K562 (cell line): ENCODE results near the gene BICDL1. TPM values are rescaled to one million over a fixed set of nuclear protein-coding genes. Genes with fewer than 3 reads are reported as not detected.

Source experiments
- ATAC-seq: fragments of 200-7000 bp; cut with Tn5 transposase; 3 replicates; pipeline ENCODE4 v1.9.1; 2020; ENCODE audit warnings: moderate library complexity
- BruUV-seq: library from RNA; stranded (reverse); fragments of 400-500 nt; replicated peaks from 2 replicates; lab custom pipeline; 2021; lab: Mats Ljungman, UMichigan
- CTCF ChIA-PET: fragments of 300-600 bp; formaldehyde crosslinking; extraction: SDS; loops from one replicate; lab custom pipeline; 2021; ENCODE audit warnings: low intra/inter-chr PET ratio; lab: Yijun Ruan, JAX
- POLR2A ChIA-PET: fragments of 300-600, 350-650 bp; sonication (Branson Sonifier 250); formaldehyde crosslinking; extraction: SDS; loops from one replicate; lab custom pipeline; 2021; ENCODE audit warnings: antibody characterized with exemption, inconsistent platforms; lab: Yijun Ruan, JAX
- DNase-seq, 4 experiments: peaks; one replicate each; pipeline versions ENCODE4 v3.0.0 to v3.0.0-alpha.2; 2011 to 2018; ENCODE audit warnings: low spot score in 3 of 4, mixed read lengths in 3 of 4; ENCODE audit errors: extremely low read depth in 1 of 4
- FAIRE-seq: peaks from 2 replicates; lab custom pipeline; 2011; peaks lifted over from hg19 to GRCh38; lab: Jason Lieb, UNC
- H2AFZ ChIP-seq: 2 replicates; pipeline ENCODE4 v1.6.0; 2011; ENCODE audit warnings: low read depth, low read length, control low read depth, inconsistent platforms
- H3K27ac ChIP-seq: fragments of 200-600 bp; 3 replicates; pipeline ENCODE4 v1.8.0; 2011; ENCODE audit warnings: low read depth, mild to moderate bottlenecking, control low read depth, inconsistent platforms, low read length, moderate library complexity, mixed read lengths; ENCODE audit errors: extremely low read depth
- H3K27me3 ChIP-seq, 2 experiments: fragments of 300-600 bp in 1 of 2; 2 replicates in 1 of 2; 3 replicates in 1 of 2; pipeline versions ENCODE4 v1.6.0 to v1.8.0; 2011; ENCODE audit warnings: inconsistent platforms in 2 of 2, low read length in 2 of 2, mild to moderate bottlenecking in 1 of 2, mixed read lengths in 1 of 2, moderate library complexity in 1 of 2; ENCODE audit not compliant: control insufficient read depth in 2 of 2, insufficient read depth in 2 of 2
- H3K36me3 ChIP-seq: fragments of 300-600 bp; 3 replicates; pipeline ENCODE4 v1.8.0; 2011; ENCODE audit warnings: mild to moderate bottlenecking, low read length, inconsistent platforms; ENCODE audit not compliant: control insufficient read depth, insufficient read depth
- H3K4me1 ChIP-seq, 2 experiments: fragments of 200-600 bp in 1 of 2; replicated peaks in 1 of 2; 2 replicates in 1 of 2; 3 replicates in 1 of 2; pipeline versions ENCODE4 v1.5.1 to v1.8.0; 2011; ENCODE audit warnings: inconsistent platforms in 2 of 2, low read length in 2 of 2, mild to moderate bottlenecking in 1 of 2, mixed read lengths in 1 of 2, moderate library complexity in 1 of 2; ENCODE audit not compliant: control insufficient read depth in 2 of 2, insufficient read depth in 2 of 2
- H3K4me2 ChIP-seq: 2 replicates; pipeline ENCODE4 v1.6.1; 2011; ENCODE audit warnings: low read length, control low read depth, inconsistent platforms, mixed read lengths; ENCODE audit not compliant: insufficient read depth
- H3K4me3 ChIP-seq: fragments of 200-600 bp; sonication (generic), shearing (Covaris generic); 2 replicates; pipeline ENCODE4 v1.5.1; 2016; ENCODE audit warnings: control low read depth, inconsistent platforms
- H3K79me2 ChIP-seq: fragments of 200-600 bp; 3 replicates; pipeline ENCODE4 v1.8.0; 2011; ENCODE audit warnings: low read length, inconsistent platforms; ENCODE audit not compliant: control insufficient read depth, insufficient read depth
- H3K9ac ChIP-seq, 2 experiments: 2 replicates each; pipeline versions ENCODE4 v1.6.0 to v1.6.1; 2011; ENCODE audit warnings: low read depth in 2 of 2, low read length in 2 of 2, control low read depth in 1 of 2, inconsistent platforms in 1 of 2, mild to moderate bottlenecking in 1 of 2, mixed read lengths in 1 of 2; ENCODE audit not compliant: insufficient read depth in 1 of 2
- H3K9me1 ChIP-seq: one replicate; pipeline ENCODE4 v1.6.0; 2011; ENCODE audit warnings: inconsistent platforms, mild to moderate bottlenecking, low read length, moderate library complexity; ENCODE audit not compliant: control insufficient read depth, insufficient read depth
- H3K9me3 ChIP-seq: replicated peaks from 2 replicates; pipeline ENCODE4 v1.5.1; 2011; ENCODE audit warnings: low read depth, low read length, inconsistent platforms; ENCODE audit not compliant: control insufficient read depth, insufficient read depth
- H4K20me1 ChIP-seq: replicated peaks from 2 replicates; pipeline ENCODE4 v1.6.1; 2011; ENCODE audit warnings: low read length, inconsistent platforms, mixed read lengths; ENCODE audit not compliant: control insufficient read depth, insufficient read depth
- C11orf30 ChIP-seq: fragments of 450-650 bp; IDR thresholded peaks from 2 replicates; pipeline ENCODE4 v1.6.1; 2016; ENCODE audit warnings: low read depth, mild to moderate bottlenecking
- CXXC5 ChIP-seq: fragments of 250-450 bp; sonication (Bioruptor Pico); IDR thresholded peaks from 2 replicates; pipeline ENCODE4 v1.8.0; 2022; ENCODE audit warnings: inconsistent platforms, mild to moderate bottlenecking, moderate library complexity
- MAFF ChIP-seq: IDR thresholded peaks from 2 replicates; pipeline ENCODE4 v1.6.1; 2012; ENCODE audit warnings: low read length, improper control_type of control experiment
- MAFG ChIP-seq: fragments of 450-650 bp; conservative IDR thresholded peaks from 2 replicates; pipeline ENCODE4 v1.6.1; 2016; ENCODE audit warnings: missing genetic modification characterization, missing compliant biosample characterization
- MAFK ChIP-seq: IDR thresholded peaks from 2 replicates; pipeline ENCODE4 v1.6.1; 2011; ENCODE audit warnings: low read length, improper control_type of control experiment
- NCOA6 ChIP-seq: fragments of 450-650 bp; IDR thresholded peaks from 2 replicates; pipeline ENCODE4 v1.6.1; 2017; ENCODE audit warnings: mild to moderate bottlenecking
- PCBP2 ChIP-seq: fragments of 200-400 bp; formaldehyde crosslinking; IDR thresholded peaks from 2 replicates; pipeline ENCODE4 v1.6.1; 2018; ENCODE audit warnings: low read length, low read depth, mild to moderate bottlenecking, moderate library complexity; ENCODE audit not compliant: poor library complexity, severe bottlenecking
- STAT5B ChIP-seq: fragments of 250-450 bp; sonication (Bioruptor Pico); IDR thresholded peaks from 2 replicates; pipeline ENCODE4 v1.8.0; 2021; ENCODE audit warnings: mild to moderate bottlenecking, inconsistent platforms
- TAF9B ChIP-seq: fragments of 450-650 bp; IDR thresholded peaks from 2 replicates; pipeline ENCODE4 v1.6.1; 2018; ENCODE audit warnings: mild to moderate bottlenecking; ENCODE audit not compliant: partially characterized antibody
- TEAD4 ChIP-seq, 2 experiments: sonication (generic) in 1 of 2; formaldehyde crosslinking in 1 of 2; IDR thresholded peaks; 2 replicates each; pipeline versions ENCODE4 v1.6.1 to v1.8.0; 2012 to 2022; ENCODE audit warnings: borderline replicate concordance in 1 of 2, inconsistent platforms in 1 of 2, low read length in 1 of 2, mild to moderate bottlenecking in 1 of 2, missing genetic modification reagents in 1 of 2
- ZNF316 ChIP-seq: fragments of 450-650 bp; IDR thresholded peaks from 2 replicates; pipeline ENCODE4 v1.6.1; 2016
- WGBS: fragments of 100-300 bp; shearing (Covaris generic); methylation state at CpG from one replicate; pipeline ENCODE4 v1.1.6; 2016; ENCODE audit warnings: low coverage, mixed read lengths; ENCODE audit not compliant: insufficient coverage; ENCODE audit errors: missing lambda C conversion rate; 5-methylcytosine and 5-hydroxymethylcytosine counted together
- in situ Hi-C: fragments of 300-500 bp; cut with MboI; formaldehyde crosslinking; loops from 4 replicates; pipeline ENCODE4 v1.15.0; 2018; ENCODE audit warnings: inconsistent platforms, mixed read lengths
- intact Hi-C: fragments of 100-400 bp; cut with micrococcal nuclease; formaldehyde crosslinking; loops from 2 replicates; pipeline ENCODE4 v1.14.2; 2022
- polyA plus RNA-seq, 8 experiments: library from polyadenylated mRNA; depleted of rRNA in 4 of 8; stranded (reverse) in 5 of 8; unstranded in 3 of 8; fragments of >200 nt; fragmentation: Nextera tagmentation in 2 of 8; fragmentation: Illumina TruSeq in 1 of 8; extraction: Ambion mirVana in 2 of 8; extraction: Trizol in 1 of 8; gene quantifications; 2 replicates each; pipeline versions ENCODE4 v1.2.1 to v1.2.3, GENCODE V29; 2011 to 2014; ENCODE audit warnings: inconsistent platforms in 1 of 8, missing spikeins in 1 of 8
- total RNA-seq, 7 experiments: library from RNA; depleted of rRNA in 6 of 7; stranded (reverse); fragments of >200 nt in 6 of 7; fragmentation: Illumina TruSeq in 2 of 7; extraction: Trizol in 2 of 7; gene quantifications; 2 replicates each; pipeline versions ENCODE4 v1.2.1 to v1.2.3, GENCODE V29; 2011 to 2021; ENCODE audit warnings: low replicate concordance in 1 of 7
- TF ChIP-seq, protein P1 (sequence below): fragments of 450-650 bp; IDR thresholded peaks from 2 replicates; pipeline ENCODE4 v1.6.1; 2018; ENCODE audit warnings: mild to moderate bottlenecking, low read depth; ENCODE audit not compliant: partially characterized antibody

Gene BICDL1
- total and polyA plus RNA-seq, 9 of the 15 experiments (the other 6 are each of a cell fraction or from before 2014, with no cell fraction given), result 0.06 to 2.0 (median 0.58) TPM

DNA sequence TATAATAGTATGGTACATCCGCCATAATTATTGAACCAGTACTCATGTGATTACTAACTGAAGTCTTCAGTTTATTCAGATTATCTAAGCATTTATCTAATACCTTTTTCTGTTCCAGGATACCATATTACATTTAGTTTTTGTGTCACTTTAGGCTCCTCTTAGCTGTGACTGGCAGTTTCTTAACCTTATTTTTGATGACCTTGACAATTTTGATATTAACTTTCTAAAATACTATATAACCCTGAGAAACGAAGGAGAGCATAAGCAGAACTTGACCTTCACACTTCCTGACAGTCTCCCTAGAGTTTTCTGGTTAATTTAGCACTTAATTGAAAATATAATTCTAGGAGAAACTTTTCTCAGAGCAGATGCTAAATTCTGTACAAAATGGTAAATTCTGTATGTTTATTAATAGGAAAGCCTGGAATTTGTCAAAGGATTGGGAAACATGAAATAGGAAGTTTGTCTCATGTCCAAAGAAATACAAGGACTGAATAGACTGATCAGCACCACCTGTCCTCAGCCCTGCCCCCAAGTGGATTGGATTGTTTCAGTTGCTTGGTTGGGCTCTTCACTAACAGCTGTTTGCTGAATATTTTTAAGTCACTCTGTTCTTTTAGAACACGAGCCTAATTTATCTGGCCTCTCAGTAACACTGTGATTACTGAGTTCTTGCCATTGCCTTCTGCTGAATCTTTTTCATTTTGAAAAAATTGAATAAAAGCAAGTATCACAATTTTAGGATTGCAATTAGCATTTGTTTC lies 6.0 kb downstream of the BICDL1 start:
- Histone ChIP-seq H3K9me3 (no peaks in the 10 kb centered on the region), H3K4me2 (no peak overlapping the region), H3K9me1 (no peaks in the 10 kb centered on the region), H3K4me3 (no peak overlapping the region), H2AFZ (no peak overlapping the region), H3K36me3 (no peaks in the 10 kb centered on the region), H4K20me1 (peaks cover 3% of the 10 kb centered on the region; the same call in 1 of the 2 replicates), H3K9ac (no peak overlapping the region), H3K27me3 (peaks cover 28 to 33% of the 10 kb centered on the region in 2 experiments), H3K4me1 (peaks cover 0 to 4% of the 10 kb centered on the region in 2 experiments; a peak in 2 of 5 replicates), H3K27ac (no peak overlapping the region), H3K79me2 (no peaks in the 10 kb centered on the region)
- POLR2A ChIA-PET, result interaction anchor here (0.6 kb wide), 1 partner anchor 610 kb away, joined by 3 read pairs; no protein-coding TSS in a partner anchor
- intact Hi-C loops (no loop called here), in situ Hi-C loops (no loop called here)
- 3% methylated on average over 3 of the region's 3 CpGs for WGBS
- no TSS peak for BruUV-seq
- CTCF ChIA-PET, result no interaction called here
- ATAC-seq, result no peak
- TF ChIP-seq MAFG (tag) (peak; percentile 64), STAT5B (no peak), ZNF316 (peak; percentile 83), C11orf30 (peak; percentile 58), NCOA6 (no peak), PCBP2 (no peak), TAF9B (no peak), MAFK (peak; percentile 39; the same call in 1 of the 2 replicates), CXXC5 (no peak), TEAD4 (IDR thresholded peaks at IDR 0.05; ENCODE audit: low read length) (no peak), TEAD4 (CRISPR knock-in tag; IDR thresholded peaks at IDR 0.05; ENCODE audit: borderline replicate concordance) (no peak), MAFF (peak; percentile 60; the same call in 1 of the 2 replicates)
- TF ChIP-seq, protein P1, sequence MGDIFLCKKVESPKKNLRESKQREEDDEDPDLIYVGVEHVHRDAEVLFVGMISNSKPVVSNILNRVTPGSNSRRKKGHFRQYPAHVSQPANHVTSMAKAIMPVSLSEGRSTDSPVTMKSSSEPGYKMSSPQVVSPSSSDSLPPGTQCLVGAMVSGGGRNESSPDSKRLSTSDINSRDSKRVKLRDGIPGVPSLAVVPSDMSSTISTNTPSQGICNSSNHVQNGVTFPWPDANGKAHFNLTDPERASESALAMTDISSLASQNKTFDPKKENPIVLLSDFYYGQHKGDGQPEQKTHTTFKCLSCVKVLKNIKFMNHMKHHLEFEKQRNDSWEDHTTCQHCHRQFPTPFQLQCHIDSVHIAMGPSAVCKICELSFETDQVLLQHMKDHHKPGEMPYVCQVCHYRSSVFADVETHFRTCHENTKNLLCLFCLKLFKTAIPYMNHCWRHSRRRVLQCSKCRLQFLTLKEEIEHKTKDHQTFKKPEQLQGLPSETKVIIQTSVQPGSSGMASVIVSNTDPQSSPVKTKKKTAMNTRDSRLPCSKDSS, result no peak
- FAIRE-seq, result no peak
- no peak for DNase-seq
